Breast epithelium (tissue), 4 donors: ENCODE results near the gene ATL2. TPM values are rescaled to one million over a fixed set of nuclear protein-coding genes. Genes with fewer than 3 reads are reported as not detected.
A peak's percentile ranks its signal among the peaks of the same experiment; 100 is the strongest.

Source experiments
- DNase-seq, 2 donors: peaks; one replicate each; pipeline ENCODE4 v3.0.0-alpha.2; 2019; ENCODE audit warnings: low spot score in 2 of 2
- H3K27ac ChIP-seq, 2 donors: fragments of 200-600 bp; sonication (generic) in 1 of 2; one replicate each; pipeline ENCODE4 v1.5.1; 2016 to 2019; ENCODE audit warnings: mild to moderate bottlenecking in 1 of 2
- H3K27me3 ChIP-seq, 2 donors: fragments of 200-600 bp; sonication (generic) in 1 of 2; one replicate each; pipeline versions ENCODE4 v1.5.1 to v1.6.0; 2017 to 2019; ENCODE audit warnings: control low read depth in 1 of 2, mild to moderate bottlenecking in 1 of 2
- H3K36me3 ChIP-seq: fragments of 200-600 bp; one replicate; pipeline ENCODE4 v1.5.1; 2019
- H3K4me1 ChIP-seq, 2 donors: fragments of 200-600 bp; sonication (generic); one replicate each; pipeline ENCODE4 v1.5.1; 2016 to 2019; ENCODE audit warnings: control low read depth in 1 of 2
- H3K4me3 ChIP-seq, 3 donors: fragments of 200-600 bp; sonication (generic); 1 replicate in 2 of 3; 2 replicates in 1 of 3; pipeline ENCODE4 v1.5.1; 2016 to 2019; ENCODE audit warnings: mild to moderate bottlenecking in 3 of 3, moderate library complexity in 2 of 3
- H3K9me3 ChIP-seq, 2 donors: fragments of 200-600 bp; sonication (generic) in 1 of 2; one replicate each; pipeline ENCODE4 v1.5.1; 2016 to 2019; ENCODE audit warnings: control low read depth in 1 of 2
- CTCF ChIP-seq, 3 donors: fragments of 450-650 bp; IDR thresholded peaks; one replicate each; pipeline ENCODE4 v1.5.1; 2016 to 2017; ENCODE audit warnings: antibody characterized with exemption in 3 of 3, mild to moderate bottlenecking in 3 of 3, moderate library complexity in 3 of 3
- POLR2A ChIP-seq: fragments of 450-650 bp; IDR thresholded peaks from one replicate; pipeline ENCODE4 v1.6.1; 2016; ENCODE audit warnings: antibody characterized with exemption, mild to moderate bottlenecking, moderate library complexity
- POLR2AphosphoS5 ChIP-seq, 3 donors: sonication (generic); formaldehyde crosslinking; IDR thresholded peaks; one replicate each; pipeline ENCODE4 v1.6.1; 2017; ENCODE audit warnings: antibody characterized with exemption in 3 of 3
- intact Hi-C: fragments of 100-400 bp; cut with DNase I; formaldehyde crosslinking; loops from one replicate; pipeline ENCODE4 v1.15.1; 2023; ENCODE audit warnings: low total_unique reads
- total RNA-seq, 3 donors: library from RNA; depleted of rRNA; stranded (reverse); fragments of >200 nt; gene quantifications; one replicate each; pipeline ENCODE4 v1.1.0, GENCODE V29; 2016

The ATL2 gene
- total RNA-seq, 3 donors from 2014 or later, result 66.4 to 179 (median 159) TPM

- DNase-seq, result no peak
- Histone ChIP-seq H3K36me3 (no peaks in the 10 kb centered on the region), H3K4me3 (no peak overlapping the region), H3K27me3 (no peaks in the 10 kb centered on the region), H3K4me1 (no peaks in the 10 kb centered on the region), H3K27ac (no peak overlapping the region), H3K9me3 (no peaks in the 10 kb centered on the region)
- intact Hi-C loops, result no loop called here
- TF ChIP-seq POLR2A, result no peak
- no peak for TF ChIP-seq CTCF (IDR thresholded peaks at IDR 0.05)
- TF ChIP-seq POLR2AphosphoS5 (IDR thresholded peaks at IDR 0.05), result no peak
These were observed 3.5 kb upstream of the ATL2 start for GRCh38 chr2:38380397-38381130.

GRCh38 chr2:38376346-38377049 lies 575 bp downstream of the ATL2 start:
- peak overlapping the region; percentile 66 to 94 (median 88) for H3K4me3 ChIP-seq
- no peaks in the 10 kb centered on the region for H3K9me3 ChIP-seq
- peak overlapping the region; percentile 99 for H3K27ac ChIP-seq
- TF ChIP-seq CTCF (IDR thresholded peaks at IDR 0.05) (peak in 1 of 3 donors; percentile 71), POLR2A (no peak), POLR2AphosphoS5 (IDR thresholded peaks at IDR 0.05) (peak in 1 of 3 donors; percentile 70)
- DNase-seq, result peak; percentile 61 to 64
- peaks cover 0 to 17% of the 10 kb centered on the region in 2 donors for H3K4me1 ChIP-seq
- H3K27me3 ChIP-seq, result no peaks in the 10 kb centered on the region
- no peaks in the 10 kb centered on the region for H3K36me3 ChIP-seq
- intact Hi-C loops, result loop anchor here (10.0 kb wide), 1 partner anchor 2002 kb away; no protein-coding TSS in a partner anchor

GRCh38 chr2:38375696-38376345 lies 1.3 kb downstream of the ATL2 start:
- intact Hi-C loops, result loop anchor here (10.0 kb wide), 1 partner anchor 2001 kb away; no protein-coding TSS in a partner anchor
- H3K4me1 ChIP-seq, result peaks cover 0 to 17% of the 10 kb centered on the region in 2 donors

GRCh38 chr2:38374984-38375383 lies 2.1 kb downstream of the ATL2 start:
- Histone ChIP-seq H3K36me3 (no peaks in the 10 kb centered on the region), H3K4me3 (peak overlapping the region; percentile 66 to 94 (median 88)), H3K9me3 (no peaks in the 10 kb centered on the region), H3K27ac (peak overlapping the region; percentile 16 to 99), H3K4me1 (peaks cover 0 to 17% of the 10 kb centered on the region in 2 donors), H3K27me3 (no peaks in the 10 kb centered on the region)
- intact Hi-C loops, result loop anchor here (10.0 kb wide), 1 partner anchor 2000 kb away; no protein-coding TSS in a partner anchor
- TF ChIP-seq POLR2A (no peak), POLR2AphosphoS5 (IDR thresholded peaks at IDR 0.05) (no peak), CTCF (IDR thresholded peaks at IDR 0.05) (no peak)
- no peak for DNase-seq

More at GRCh38 chr2:38375696-38376345, 1.3 kb downstream of the ATL2 start:
- Histone ChIP-seq H3K27me3 (no peaks in the 10 kb centered on the region), H3K36me3 (no peaks in the 10 kb centered on the region), H3K27ac (peak overlapping the region; percentile 99), H3K9me3 (no peaks in the 10 kb centered on the region), H3K4me3 (peak overlapping the region; percentile 66 to 94 (median 88))
- TF ChIP-seq POLR2AphosphoS5 (IDR thresholded peaks at IDR 0.05), result no peak
- TF ChIP-seq POLR2A, result no peak
- TF ChIP-seq CTCF (IDR thresholded peaks at IDR 0.05), result no peak
- DNase-seq, result no peak
